H1 (cell line): ENCODE results near the gene TSPEAR. TPM values are rescaled to one million over a fixed set of nuclear protein-coding genes. Genes with fewer than 3 reads are reported as not detected.

Source experiments
- CTCF ChIA-PET: fragments of 300-600 bp; sonication (Branson Sonifier 250); formaldehyde crosslinking; loops from one replicate; lab custom pipeline; 2021; ENCODE audit not compliant: partially characterized antibody; lab: Charles Lee
- POLR2A ChIA-PET: fragments of 300-600 bp; sonication (Branson Sonifier 250); formaldehyde crosslinking; loops from one replicate; lab custom pipeline; 2021; ENCODE audit warnings: inconsistent platforms; ENCODE audit not compliant: partially characterized antibody; lab: Charles Lee
- DNase-seq, 2 experiments: peaks; one replicate each; pipeline versions ENCODE4 v3.0.0 to v3.0.0-alpha.2; 2010 to 2022; ENCODE audit warnings: low spot score in 2 of 2, low read depth in 1 of 2, mixed read lengths in 1 of 2
- FAIRE-seq: peaks from 2 replicates; lab custom pipeline; 2011; peaks lifted over from hg19 to GRCh38; lab: Jason Lieb, UNC
- H2AFZ ChIP-seq: 2 replicates; pipeline ENCODE4 v1.8.1; 2012; ENCODE audit warnings: low read length, inconsistent platforms
- H2AK5ac ChIP-seq: 2 replicates; pipeline ENCODE4 v1.6.1; 2013; ENCODE audit warnings: low read depth, low read length
- H2BK120ac ChIP-seq: replicated peaks from 2 replicates; pipeline ENCODE3; 2013; ENCODE audit warnings: low read depth, low read length, inconsistent platforms
- H2BK12ac ChIP-seq: 2 replicates; pipeline ENCODE4 v1.6.1; 2013; ENCODE audit warnings: low read depth, low read length
- H2BK15ac ChIP-seq: 2 replicates; pipeline ENCODE4 v1.6.1; 2013; ENCODE audit warnings: low read length
- H2BK20ac ChIP-seq: 2 replicates; pipeline ENCODE4 v1.6.1; 2013; ENCODE audit warnings: low read length
- H2BK5ac ChIP-seq: 2 replicates; pipeline ENCODE4 v1.6.1; 2013; ENCODE audit warnings: low read depth, low read length
- H3K14ac ChIP-seq: 2 replicates; pipeline ENCODE4 v1.6.1; 2013; ENCODE audit warnings: inconsistent platforms; ENCODE audit not compliant: insufficient read length
- H3K18ac ChIP-seq: 2 replicates; pipeline ENCODE4 v1.6.1; 2013; ENCODE audit warnings: low read length; ENCODE audit errors: extremely low read depth
- H3K23ac ChIP-seq: 2 replicates; pipeline ENCODE4 v1.6.1; 2013; ENCODE audit warnings: inconsistent platforms; ENCODE audit not compliant: insufficient read length
- H3K23me2 ChIP-seq: 2 replicates; pipeline ENCODE4 v1.6.1; 2013; ENCODE audit warnings: low read depth, low read length
- H3K27ac ChIP-seq: 2 replicates; pipeline ENCODE4 v1.6.1; 2011; ENCODE audit warnings: low read depth, low read length, inconsistent platforms
- H3K27me3 ChIP-seq, 4 experiments: replicated peaks in 1 of 4; 1 replicate in 1 of 4; 2 replicates in 3 of 4; pipeline versions ENCODE4 v1.6.1 to v1.8.1; 2011 to 2013; ENCODE audit warnings: low read length in 3 of 4, mild to moderate bottlenecking in 3 of 4, inconsistent platforms in 2 of 4, mixed read lengths in 2 of 4, moderate library complexity in 1 of 4; ENCODE audit not compliant: control insufficient read depth in 3 of 4, insufficient read depth in 3 of 4; ENCODE audit errors: extremely low read depth in 1 of 4
- H3K36me3 ChIP-seq, 4 experiments: 2 replicates each; pipeline versions ENCODE4 v1.6.1 to v1.8.1; 2011 to 2013; ENCODE audit warnings: mild to moderate bottlenecking in 4 of 4, low read length in 3 of 4, moderate library complexity in 2 of 4, control low read depth in 1 of 4, inconsistent platforms in 1 of 4; ENCODE audit not compliant: insufficient read depth in 4 of 4, control insufficient read depth in 2 of 4
- H3K4ac ChIP-seq: replicated peaks from 2 replicates; pipeline ENCODE3; 2013; ENCODE audit warnings: low read length, low read depth, mixed read lengths, inconsistent platforms; ENCODE audit not compliant: insufficient read length
- H3K4me1 ChIP-seq, 4 experiments: replicated peaks in 1 of 4; 1 replicate in 1 of 4; 2 replicates in 3 of 4; pipeline versions ENCODE4 v1.6.1 to v1.8.1; 2011 to 2013; ENCODE audit warnings: low read length in 3 of 4, inconsistent platforms in 2 of 4, mixed read lengths in 1 of 4; ENCODE audit not compliant: insufficient read depth in 4 of 4, control insufficient read depth in 3 of 4
- H3K4me2 ChIP-seq, 2 experiments: 2 replicates each; pipeline versions ENCODE4 v1.6.1 to v1.8.1; 2011 to 2013; ENCODE audit warnings: low read depth in 2 of 2, low read length in 2 of 2, control low read depth in 1 of 2, inconsistent platforms in 1 of 2, mild to moderate bottlenecking in 1 of 2; ENCODE audit not compliant: insufficient read depth in 1 of 2
- H3K4me3 ChIP-seq, 4 experiments: fragments of 200-600, 300-600 bp in 1 of 4; sonication (generic), shearing (Covaris generic), sonication (Bioruptor Twin) in 1 of 4; 2 replicates each; pipeline versions ENCODE4 v1.5.1 to v1.8.1; 2011 to 2016; ENCODE audit warnings: low read length in 4 of 4, low read depth in 3 of 4, control low read depth in 2 of 4, inconsistent platforms in 2 of 4, mild to moderate bottlenecking in 2 of 4, mixed read lengths in 1 of 4, moderate library complexity in 1 of 4; ENCODE audit not compliant: insufficient read depth in 2 of 4; ENCODE audit errors: extremely low read depth in 1 of 4
- H3K56ac ChIP-seq: replicated peaks from 2 replicates; pipeline ENCODE3; 2013; ENCODE audit warnings: low read depth, mild to moderate bottlenecking, mixed read lengths, low read length, inconsistent platforms; ENCODE audit not compliant: insufficient read length
- H3K79me1 ChIP-seq: 2 replicates; pipeline ENCODE4 v1.6.1; 2013; ENCODE audit warnings: low read depth, low read length, control low read depth
- H3K79me2 ChIP-seq, 2 experiments: 2 replicates each; pipeline versions ENCODE4 v1.6.1 to v1.8.1; 2012 to 2013; ENCODE audit warnings: low read length in 2 of 2, mild to moderate bottlenecking in 2 of 2, inconsistent platforms in 1 of 2; ENCODE audit not compliant: insufficient read depth in 2 of 2, control insufficient read depth in 1 of 2
- H3K9ac ChIP-seq, 4 experiments: replicated peaks in 1 of 4; 1 replicate in 1 of 4; 2 replicates in 3 of 4; pipeline versions ENCODE4 v1.6.1 to v1.8.1; 2011 to 2013; ENCODE audit warnings: low read depth in 3 of 4, low read length in 3 of 4, control low read depth in 2 of 4, mild to moderate bottlenecking in 2 of 4, moderate library complexity in 2 of 4, inconsistent platforms in 1 of 4; ENCODE audit errors: extremely low read depth in 1 of 4
- H3K9me3 ChIP-seq, 2 experiments: 2 replicates each; pipeline versions ENCODE4 v1.6.1 to v1.8.1; 2012 to 2013; ENCODE audit warnings: mild to moderate bottlenecking in 2 of 2, moderate library complexity in 2 of 2, control low read depth in 1 of 2, inconsistent platforms in 1 of 2, low read depth in 1 of 2, low read length in 1 of 2, mixed read lengths in 1 of 2; ENCODE audit not compliant: insufficient read depth in 2 of 2
- H4K20me1 ChIP-seq, 2 experiments: replicated peaks in 1 of 2; 2 replicates each; pipeline versions ENCODE3 to v1.8.1; 2011 to 2013; ENCODE audit warnings: inconsistent platforms in 2 of 2, low read length in 2 of 2, mild to moderate bottlenecking in 1 of 2; ENCODE audit not compliant: insufficient read depth in 2 of 2, control insufficient read depth in 1 of 2
- H4K5ac ChIP-seq: 2 replicates; pipeline ENCODE4 v1.6.1; 2013; ENCODE audit warnings: low read length, low read depth, mixed read lengths, inconsistent platforms; ENCODE audit not compliant: insufficient read length
- H4K8ac ChIP-seq: 2 replicates; pipeline ENCODE4 v1.8.0; 2013; ENCODE audit warnings: mild to moderate bottlenecking, moderate library complexity, low read length, inconsistent platforms; ENCODE audit not compliant: insufficient read depth; ENCODE audit errors: extremely low read depth
- H4K91ac ChIP-seq: replicated peaks from 2 replicates; pipeline ENCODE3; 2013; ENCODE audit warnings: low read length, mixed read lengths, inconsistent platforms; ENCODE audit not compliant: insufficient read length
- HDAC2 ChIP-seq, 2 experiments: fragments of 300-600 bp in 1 of 2; sonication (generic) in 1 of 2; IDR thresholded peaks; 2 replicates each; pipeline ENCODE4 v1.6.1; 2011 to 2012; ENCODE audit warnings: low read depth in 2 of 2, low read length in 2 of 2, mild to moderate bottlenecking in 2 of 2, moderate library complexity in 2 of 2, borderline replicate concordance in 1 of 2, inconsistent platforms in 1 of 2
- WGBS, 2 experiments: shearing (Covaris generic) in 1 of 2; methylation state at CpG; one replicate each; pipeline versions ENCODE4 v1.1.6 to v1.1.7; 2013 to 2015; ENCODE audit warnings: low lambda C conversion rate in 2 of 2, mixed read lengths in 2 of 2, inconsistent platforms in 1 of 2, low coverage in 1 of 2, missing lambda C conversion rate in 1 of 2; ENCODE audit not compliant: insufficient replicate concordance in 2 of 2, insufficient coverage in 1 of 2, insufficient read length in 1 of 2; ENCODE audit errors: extremely low coverage in 1 of 2, missing lambda C conversion rate in 1 of 2; 5-methylcytosine and 5-hydroxymethylcytosine counted together
- polyA plus RNA-seq, 7 experiments: library from polyadenylated mRNA; depleted of rRNA in 3 of 7; stranded (reverse) in 5 of 7; unstranded in 2 of 7; fragments of >200 nt in 5 of 7; fragments of 200-250 nt in 2 of 7; gene quantifications; 1 replicate in 5 of 7; 2 replicates in 1 of 7; 4 replicates in 1 of 7; pipeline versions ENCODE4 v1.2.1 to v1.2.3, GENCODE V29; 2011 to 2013; ENCODE audit warnings: missing spikeins in 2 of 7, mixed read lengths in 2 of 7
- total RNA-seq: library from RNA; stranded (reverse); fragmentation: NEBNext Ultra II Directional; extraction: Animal tissue kit (Norgen Biotek cat#: 25700); gene quantifications from 2 replicates; pipeline ENCODE4 v1.2.1, GENCODE V29; 2021

The TSPEAR gene
- total and polyA plus RNA-seq, 2 of the 8 experiments (the other 6 are each of a cell fraction or from before 2014, with no cell fraction given) = 0.58 to 0.89 TPM

GRCh38 chr21:44571296-44571695 is 140.1 kb downstream of the TSPEAR start:
- FAIRE-seq (no peak), DNase-seq (no peak)
- Histone ChIP-seq H4K5ac (no peak overlapping the region), H3K9me3 (peaks cover 7 to 13% of the 10 kb centered on the region in 2 experiments; a peak in 3 of 4 replicates), H2BK20ac (no peak overlapping the region), H3K18ac (no peak overlapping the region), H4K20me1 (no peaks in the 10 kb centered on the region), H3K23me2 (no peaks in the 10 kb centered on the region; the same call in 1 of the 2 replicates), H2AK5ac (no peak overlapping the region), H3K27me3 (no peaks in the 10 kb centered on the region; a peak in 1 of 7 replicates), H2BK15ac (no peak overlapping the region), H3K23ac (no peak overlapping the region), H2BK5ac (no peak overlapping the region), H3K4ac (no peak overlapping the region), H3K4me2 (no peak overlapping the region), H3K56ac (no peak overlapping the region), H3K4me3 (no peak overlapping the region), H3K79me2 (no peaks in the 10 kb centered on the region), H3K4me1 (peaks cover 0 to 11% (median 0%) of the 10 kb centered on the region in 4 experiments; a peak in 1 of 7 replicates), H3K9ac (no peak overlapping the region), H4K91ac (no peak overlapping the region), H4K8ac (no peak overlapping the region; the same call in 1 of the 2 replicates), H2AFZ (no peak overlapping the region), H3K27ac (no peak overlapping the region), H3K79me1 (no peaks in the 10 kb centered on the region), H3K14ac (no peak overlapping the region), H2BK12ac (no peak overlapping the region), H2BK120ac (no peak overlapping the region), H3K36me3 (no peaks in the 10 kb centered on the region)
- POLR2A ChIA-PET = interaction anchor here (1.1 kb wide), 1 partner anchor 21 kb away, joined by 4 read pairs; no protein-coding TSS in a partner anchor
- WGBS, 2 experiments = 73% methylated on average over 4 of the region's 4 CpGs; no CpG with 5 or more reads in 1 of the 2 experiments
- CTCF ChIA-PET = interaction anchor here (0.9 to 1.1 kb wide), 2 partner anchors 18 to 116 kb away, joined by 3 read pairs; no protein-coding TSS in a partner anchor
- no peak for TF ChIP-seq HDAC2 (IDR thresholded peaks at IDR 0.05; ENCODE audit: borderline replicate concordance in 1 of 2, low read depth in 2 of 2, low read length in 2 of 2)
